GM19035 (cell line): ENCODE results near the gene SCN2A.
"Not testable (repeated sequence)": the region's sequence is repeated elsewhere in the genome, so short reads cannot be mapped to it uniquely, and the experiment has no call there.

Experiments
- ATAC-seq: cut with Tn5 transposase; IDR thresholded peaks from one replicate; pipeline ENCODE4 v1.9.1; 2021; ENCODE audit not compliant: unreplicated experiment

The SCN2A gene

GRCh38 chr2:165312999-165313398 is 73.8 kb downstream of the SCN2A start:
- no peak for ATAC-seq

- ATAC-seq, result no peak
Observed at GRCh38 chr2:165313509-165313908, 74.3 kb downstream of the SCN2A start.

- no peak for ATAC-seq
Observed at GRCh38 chr2:165328272-165328671, 89.1 kb downstream of the SCN2A start.

- not testable (repeated sequence) for ATAC-seq
Observed at GRCh38 chr2:165344276-165344675, 105.1 kb downstream of the SCN2A start.

GRCh38 chr2:165348441-165348840 is 109.2 kb downstream of the SCN2A start:
- ATAC-seq, result no peak

- ATAC-seq, result no peak
Observed at GRCh38 chr2:165349181-165349580, 110.0 kb downstream of the SCN2A start.

GRCh38 chr2:165357758-165358157 is 118.5 kb downstream of the SCN2A start:
- ATAC-seq, result peak; percentile 87

- ATAC-seq, result no peak
Observed at GRCh38 chr2:165361514-165361913, 122.3 kb downstream of the SCN2A start.

GRCh38 chr2:165369131-165369897 is 130.1 kb downstream of the SCN2A start:
- ATAC-seq, result no peak

GRCh38 chr2:165369898-165370296 is 130.7 kb downstream of the SCN2A start:
- ATAC-seq, result no peak

- ATAC-seq, result no peak
Observed at GRCh38 chr2:165371356-165371755, 132.1 kb downstream of the SCN2A start.

- ATAC-seq, result no peak
Observed at GRCh38 chr2:165373278-165374010, 134.2 kb downstream of the SCN2A start.

- no peak for ATAC-seq
Observed at GRCh38 chr2:165376571-165376975, 137.4 kb downstream of the SCN2A start.

GRCh38 chr2:165382362-165382761 is 143.1 kb downstream of the SCN2A start:
- no peak for ATAC-seq

- no peak for ATAC-seq
Observed at GRCh38 chr2:165390875-165391274, 151.7 kb downstream of the SCN2A start.

GRCh38 chr2:165391791-165392190 is 152.6 kb downstream of the SCN2A start:
- ATAC-seq, result no peak

- not testable (repeated sequence) for ATAC-seq
Observed at GRCh38 chr2:165398603-165399002, 159.4 kb downstream of the SCN2A start.

- peak; percentile 78 for ATAC-seq
Observed at GRCh38 chr2:165401285-165401852, 162.2 kb downstream of the SCN2A start.

GRCh38 chr2:165402162-165402561 is 162.9 kb downstream of the SCN2A start:
- no peak for ATAC-seq

GRCh38 chr2:165406173-165406572 is 167.0 kb downstream of the SCN2A start:
- ATAC-seq, result no peak

- no peak for ATAC-seq
Observed at GRCh38 chr2:165407466-165407865, 168.3 kb downstream of the SCN2A start.

GRCh38 chr2:165408186-165408585 is 169.0 kb downstream of the SCN2A start:
- no peak for ATAC-seq
